Gastrocnemius medialis (tissue), 4 donors: ENCODE data around the gene GFY.

Source experiments
- POLR2A ChIP-seq, 2 donors: fragments of 450-650 bp; IDR thresholded peaks; one replicate each; pipeline ENCODE4 v1.6.1; 2017; ENCODE audit warnings: antibody characterized with exemption in 2 of 2, mild to moderate bottlenecking in 2 of 2, moderate library complexity in 2 of 2
- TF ChIP-seq, protein P1 (sequence below), 5 experiments: fragments of 450-650 bp in 3 of 5; fragments of 200-600 bp in 2 of 5; sonication (generic) in 2 of 5; IDR thresholded peaks in 4 of 5; conservative IDR thresholded peaks in 1 of 5; 1 replicate in 4 of 5; 2 replicates in 1 of 5; pipeline ENCODE4 v1.5.1; 2016 to 2019; ENCODE audit warnings: antibody characterized with exemption in 5 of 5, mild to moderate bottlenecking in 3 of 5, moderate library complexity in 3 of 5

- TF ChIP-seq POLR2A (IDR thresholded peaks at IDR 0.05): peak in 1 of 2 donors; percentile 37
- TF ChIP-seq, protein P1, sequence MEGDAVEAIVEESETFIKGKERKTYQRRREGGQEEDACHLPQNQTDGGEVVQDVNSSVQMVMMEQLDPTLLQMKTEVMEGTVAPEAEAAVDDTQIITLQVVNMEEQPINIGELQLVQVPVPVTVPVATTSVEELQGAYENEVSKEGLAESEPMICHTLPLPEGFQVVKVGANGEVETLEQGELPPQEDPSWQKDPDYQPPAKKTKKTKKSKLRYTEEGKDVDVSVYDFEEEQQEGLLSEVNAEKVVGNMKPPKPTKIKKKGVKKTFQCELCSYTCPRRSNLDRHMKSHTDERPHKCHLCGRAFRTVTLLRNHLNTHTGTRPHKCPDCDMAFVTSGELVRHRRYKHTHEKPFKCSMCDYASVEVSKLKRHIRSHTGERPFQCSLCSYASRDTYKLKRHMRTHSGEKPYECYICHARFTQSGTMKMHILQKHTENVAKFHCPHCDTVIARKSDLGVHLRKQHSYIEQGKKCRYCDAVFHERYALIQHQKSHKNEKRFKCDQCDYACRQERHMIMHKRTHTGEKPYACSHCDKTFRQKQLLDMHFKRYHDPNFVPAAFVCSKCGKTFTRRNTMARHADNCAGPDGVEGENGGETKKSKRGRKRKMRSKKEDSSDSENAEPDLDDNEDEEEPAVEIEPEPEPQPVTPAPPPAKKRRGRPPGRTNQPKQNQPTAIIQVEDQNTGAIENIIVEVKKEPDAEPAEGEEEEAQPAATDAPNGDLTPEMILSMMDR (IDR thresholded peaks at IDR 0.05 in 4 of 5, conservative IDR thresholded peaks at IDR 0.05 in 1 of 5): no peak
Observed at GRCh38 chr19:49441960-49442350, 16.8 kb downstream of the GFY start.
